Measurements from ENCODE around the gene MRPL51. TPM values are rescaled to one million over a fixed set of nuclear protein-coding genes. Genes with fewer than 3 reads are reported as not detected.
A peak's percentile ranks its signal among the peaks of the same experiment; 100 is the strongest.

The MRPL51 gene
- total RNA-seq, 1 donor from 2014 or later, result 202 TPM

GRCh38 chr12:6528539-6529235 is 35.6 kb upstream of the MRPL51 start:
- peaks cover 25% of the 10 kb centered on the region for H3K4me1 Mint-ChIP-seq (ENCODE audit: low read depth, unreplicated experiment)
- no peak for DNase-seq (ENCODE audit: low read depth)

GRCh38 chr12:6527711-6528110 is 34.6 kb upstream of the MRPL51 start:
- H4K20me1 ChIP-seq (ENCODE audit: insufficient read depth, low read length), result no peaks in the 10 kb centered on the region
- no peaks in the 10 kb centered on the region for H3K79me2 ChIP-seq (ENCODE audit: insufficient read depth, low read length)
- DNase-seq (ENCODE audit: low read depth) (no peak), FAIRE-seq (no peak)
- no peaks in the 10 kb centered on the region for H3K27me3 Mint-ChIP-seq (ENCODE audit: low read depth, unreplicated experiment)
- no peaks in the 10 kb centered on the region for H3K27me3 ChIP-seq (ENCODE audit: insufficient read depth, low read length)
- peaks cover 10% of the 10 kb centered on the region for H3K4me1 ChIP-seq (ENCODE audit: insufficient read depth, low read length)
- no peak overlapping the region for H3K4me3 ChIP-seq (ENCODE audit: insufficient read depth, low read depth, low read length)
- H3K4me3 Mint-ChIP-seq (ENCODE audit: unreplicated experiment), result no peak overlapping the region
- H3K9ac ChIP-seq (ENCODE audit: low read length), result no peak overlapping the region
- H3K36me3 ChIP-seq (ENCODE audit: insufficient read depth, low read length), result peaks cover 72% of the 10 kb centered on the region
- no peaks in the 10 kb centered on the region for H3K9me3 Mint-ChIP-seq (ENCODE audit: unreplicated experiment)
- no peak overlapping the region for H3K27ac ChIP-seq (ENCODE audit: low read depth, low read length)
- peaks cover 36% of the 10 kb centered on the region for H3K36me3 Mint-ChIP-seq (ENCODE audit: low read depth, unreplicated experiment)
- no peak overlapping the region for H2AFZ ChIP-seq (ENCODE audit: low read depth, low read length)
- TF ChIP-seq EZH2 (IDR thresholded peaks at IDR 0.05; ENCODE audit: insufficient read depth, low read length) (no peak), CTCF (IDR thresholded peaks at IDR 0.05; ENCODE audit: insufficient read depth, low read depth, low read length) (no peak)
- H3K4me1 Mint-ChIP-seq (ENCODE audit: low read depth, unreplicated experiment), result peaks cover 23% of the 10 kb centered on the region
- no peak overlapping the region for H3K27ac Mint-ChIP-seq (ENCODE audit: unreplicated experiment)
- no peak overlapping the region for H3K4me2 ChIP-seq (ENCODE audit: low read length)
- no peaks in the 10 kb centered on the region for H3K9me3 ChIP-seq (ENCODE audit: insufficient read depth, low read depth, low read length)

More at GRCh38 chr12:6528539-6529235, 35.6 kb upstream of the MRPL51 start:
- Histone ChIP-seq H3K79me2 (ENCODE audit: insufficient read depth, low read length) (no peaks in the 10 kb centered on the region), H3K4me3 (ENCODE audit: insufficient read depth, low read depth, low read length) (no peak overlapping the region), H3K4me2 (ENCODE audit: low read length) (no peak overlapping the region), H4K20me1 (ENCODE audit: insufficient read depth, low read length) (no peaks in the 10 kb centered on the region), H3K27me3 (ENCODE audit: insufficient read depth, low read length) (no peaks in the 10 kb centered on the region), H3K9ac (ENCODE audit: low read length) (no peak overlapping the region), H3K4me1 (ENCODE audit: insufficient read depth, low read length) (peaks cover 20% of the 10 kb centered on the region), H3K9me3 (ENCODE audit: insufficient read depth, low read depth, low read length) (no peaks in the 10 kb centered on the region), H3K27ac (ENCODE audit: low read depth, low read length) (no peak overlapping the region), H2AFZ (ENCODE audit: low read depth, low read length) (no peak overlapping the region), H3K36me3 (ENCODE audit: insufficient read depth, low read length) (peaks cover 64% of the 10 kb centered on the region)
- TF ChIP-seq EZH2 (IDR thresholded peaks at IDR 0.05; ENCODE audit: insufficient read depth, low read length) (no peak), CTCF (IDR thresholded peaks at IDR 0.05; ENCODE audit: insufficient read depth, low read depth, low read length) (no peak)
- no peak for FAIRE-seq
- H3K4me3 Mint-ChIP-seq (ENCODE audit: unreplicated experiment), result peak overlapping the region; percentile 66
- no peaks in the 10 kb centered on the region for H3K27me3 Mint-ChIP-seq (ENCODE audit: low read depth, unreplicated experiment)
- H3K9me3 Mint-ChIP-seq (ENCODE audit: unreplicated experiment), result no peaks in the 10 kb centered on the region
- peaks cover 36% of the 10 kb centered on the region for H3K36me3 Mint-ChIP-seq (ENCODE audit: low read depth, unreplicated experiment)
- H3K27ac Mint-ChIP-seq (ENCODE audit: unreplicated experiment), result peak overlapping the region; percentile 47

All from astrocyte (in vitro differentiated cells and primary cell).